Measurements from ENCODE around the gene SHQ1. TPM values are rescaled to one million over a fixed set of nuclear protein-coding genes. Genes with fewer than 3 reads are reported as not detected.

The SHQ1 gene
- total and polyA plus RNA-seq, 2 experiments from 2014 or later: 18.3 to 28.7 TPM

DNA sequence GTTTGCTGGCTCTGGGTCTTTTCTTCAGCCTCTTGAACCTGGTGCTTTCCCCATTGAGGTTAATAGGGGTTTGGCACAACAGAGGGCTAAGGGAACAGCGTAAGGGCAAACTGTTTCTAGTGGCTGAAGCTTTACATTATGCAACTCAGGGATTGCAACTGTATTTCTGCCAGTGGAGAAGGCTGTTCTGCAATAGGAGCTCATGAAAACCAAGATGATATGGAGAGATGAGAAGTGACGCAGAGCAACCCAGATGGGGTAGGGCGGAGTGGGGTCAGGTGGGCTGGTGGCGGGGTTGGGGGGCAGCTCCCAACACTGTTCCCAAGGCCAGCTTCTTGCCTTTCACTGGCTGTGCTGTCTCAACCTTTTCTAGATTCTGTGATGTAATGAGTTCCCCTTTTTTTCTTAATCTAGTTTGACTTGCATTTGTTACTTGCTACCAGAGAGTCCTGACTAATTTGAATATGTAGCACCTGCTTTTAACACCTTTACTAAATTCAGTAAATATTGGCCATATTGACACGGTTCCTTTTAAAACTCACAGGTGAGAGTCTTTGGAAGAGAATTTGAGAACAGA, 46.8 kb upstream of the SHQ1 start (continued):
- TF ChIP-seq, protein P1, sequence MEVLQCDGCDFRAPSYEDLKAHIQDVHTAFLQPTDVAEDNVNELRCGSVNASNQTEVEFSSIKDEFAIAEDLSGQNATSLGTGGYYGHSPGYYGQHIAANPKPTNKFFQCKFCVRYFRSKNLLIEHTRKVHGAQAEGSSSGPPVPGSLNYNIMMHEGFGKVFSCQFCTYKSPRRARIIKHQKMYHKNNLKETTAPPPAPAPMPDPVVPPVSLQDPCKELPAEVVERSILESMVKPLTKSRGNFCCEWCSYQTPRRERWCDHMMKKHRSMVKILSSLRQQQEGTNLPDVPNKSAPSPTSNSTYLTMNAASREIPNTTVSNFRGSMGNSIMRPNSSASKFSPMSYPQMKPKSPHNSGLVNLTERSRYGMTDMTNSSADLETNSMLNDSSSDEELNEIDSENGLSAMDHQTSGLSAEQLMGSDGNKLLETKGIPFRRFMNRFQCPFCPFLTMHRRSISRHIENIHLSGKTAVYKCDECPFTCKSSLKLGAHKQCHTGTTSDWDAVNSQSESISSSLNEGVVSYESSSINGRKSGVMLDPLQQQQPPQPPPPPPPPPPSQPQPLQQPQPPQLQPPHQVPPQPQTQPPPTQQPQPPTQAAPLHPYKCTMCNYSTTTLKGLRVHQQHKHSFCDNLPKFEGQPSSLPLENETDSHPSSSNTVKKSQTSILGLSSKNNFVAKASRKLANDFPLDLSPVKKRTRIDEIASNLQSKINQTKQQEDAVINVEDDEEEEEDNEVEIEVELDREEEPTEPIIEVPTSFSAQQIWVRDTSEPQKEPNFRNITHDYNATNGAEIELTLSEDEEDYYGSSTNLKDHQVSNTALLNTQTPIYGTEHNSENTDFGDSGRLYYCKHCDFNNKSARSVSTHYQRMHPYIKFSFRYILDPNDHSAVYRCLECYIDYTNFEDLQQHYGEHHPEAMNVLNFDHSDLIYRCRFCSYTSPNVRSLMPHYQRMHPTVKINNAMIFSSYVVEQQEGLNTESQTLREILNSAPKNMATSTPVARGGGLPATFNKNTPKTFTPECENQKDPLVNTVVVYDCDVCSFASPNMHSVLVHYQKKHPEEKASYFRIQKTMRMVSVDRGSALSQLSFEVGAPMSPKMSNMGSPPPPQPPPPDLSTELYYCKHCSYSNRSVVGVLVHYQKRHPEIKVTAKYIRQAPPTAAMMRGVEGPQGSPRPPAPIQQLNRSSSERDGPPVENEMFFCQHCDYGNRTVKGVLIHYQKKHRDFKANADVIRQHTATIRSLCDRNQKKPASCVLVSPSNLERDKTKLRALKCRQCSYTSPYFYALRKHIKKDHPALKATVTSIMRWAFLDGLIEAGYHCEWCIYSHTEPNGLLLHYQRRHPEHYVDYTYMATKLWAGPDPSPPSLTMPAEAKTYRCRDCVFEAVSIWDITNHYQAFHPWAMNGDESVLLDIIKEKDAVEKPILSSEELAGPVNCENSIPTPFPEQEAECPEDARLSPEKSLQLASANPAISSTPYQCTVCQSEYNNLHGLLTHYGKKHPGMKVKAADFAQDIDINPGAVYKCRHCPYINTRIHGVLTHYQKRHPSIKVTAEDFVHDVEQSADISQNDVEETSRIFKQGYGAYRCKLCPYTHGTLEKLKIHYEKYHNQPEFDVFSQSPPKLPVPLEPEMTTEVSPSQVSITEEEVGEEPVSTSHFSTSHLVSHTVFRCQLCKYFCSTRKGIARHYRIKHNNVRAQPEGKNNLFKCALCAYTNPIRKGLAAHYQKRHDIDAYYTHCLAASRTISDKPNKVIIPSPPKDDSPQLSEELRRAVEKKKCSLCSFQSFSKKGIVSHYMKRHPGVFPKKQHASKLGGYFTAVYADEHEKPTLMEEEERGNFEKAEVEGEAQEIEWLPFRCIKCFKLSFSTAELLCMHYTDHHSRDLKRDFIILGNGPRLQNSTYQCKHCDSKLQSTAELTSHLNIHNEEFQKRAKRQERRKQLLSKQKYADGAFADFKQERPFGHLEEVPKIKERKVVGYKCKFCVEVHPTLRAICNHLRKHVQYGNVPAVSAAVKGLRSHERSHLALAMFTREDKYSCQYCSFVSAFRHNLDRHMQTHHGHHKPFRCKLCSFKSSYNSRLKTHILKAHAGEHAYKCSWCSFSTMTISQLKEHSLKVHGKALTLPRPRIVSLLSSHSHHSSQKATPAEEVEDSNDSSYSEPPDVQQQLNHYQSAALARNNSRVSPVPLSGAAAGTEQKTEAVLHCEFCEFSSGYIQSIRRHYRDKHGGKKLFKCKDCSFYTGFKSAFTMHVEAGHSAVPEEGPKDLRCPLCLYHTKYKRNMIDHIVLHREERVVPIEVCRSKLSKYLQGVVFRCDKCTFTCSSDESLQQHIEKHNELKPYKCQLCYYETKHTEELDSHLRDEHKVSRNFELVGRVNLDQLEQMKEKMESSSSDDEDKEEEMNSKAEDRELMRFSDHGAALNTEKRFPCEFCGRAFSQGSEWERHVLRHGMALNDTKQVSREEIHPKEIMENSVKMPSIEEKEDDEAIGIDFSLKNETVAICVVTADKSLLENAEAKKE (CRISPR knock-in tag; IDR thresholded peaks at IDR 0.05): no peak
- TF ChIP-seq CREB1 (CRISPR knock-in tag; IDR thresholded peaks at IDR 0.05; ENCODE audit: low read depth): no peak
- TF ChIP-seq EZH2phosphoT487 (IDR thresholded peaks at IDR 0.05; ENCODE audit: unreplicated experiment): no peak
- no peak for TF ChIP-seq ZNF114 (CRISPR knock-in tag; IDR thresholded peaks at IDR 0.05)
- no peak for TF ChIP-seq STAT1 (IDR thresholded peaks at IDR 0.05; ENCODE audit: unreplicated experiment)

DNA sequence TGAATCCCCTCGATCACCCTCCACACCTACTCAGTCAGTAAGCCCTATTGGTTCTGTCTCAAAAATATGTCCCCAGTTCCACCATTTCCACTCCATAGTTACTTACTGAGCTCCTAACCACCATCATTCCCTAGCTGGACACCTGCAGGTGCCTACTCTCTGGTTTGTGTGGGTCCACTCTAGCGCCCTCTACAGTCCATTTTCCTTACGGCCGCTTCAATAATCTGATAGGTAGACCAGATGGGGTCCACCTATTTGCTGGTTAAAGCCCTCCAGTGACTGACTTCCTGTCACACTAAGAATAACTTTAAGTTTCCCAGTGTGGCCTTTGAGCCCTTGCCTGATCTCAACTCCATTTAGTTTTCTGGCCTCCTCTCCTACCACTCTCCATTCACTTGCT, 44.6 kb upstream of the SHQ1 start:
- Histone ChIP-seq H3F3A (replicated peaks; ENCODE audit: low read depth) (no peaks in the 10 kb centered on the region), H2AFZ (no peak overlapping the region), H3K79me2 (replicated peaks; ENCODE audit: insufficient read depth) (no peaks in the 10 kb centered on the region), H3K27ac (ENCODE audit: low read depth) (no peak overlapping the region), H3K27me3 (ENCODE audit: insufficient read depth) (peaks cover 28% of the 10 kb centered on the region), H3K4me2 (no peak overlapping the region), H3K4me1 (ENCODE audit: insufficient read depth) (peaks cover 5% of the 10 kb centered on the region), H3K4me3 (no peak overlapping the region), H4K20me1 (replicated peaks; ENCODE audit: insufficient read depth) (peaks cover 8% of the 10 kb centered on the region; the same call in 1 of the 2 replicates), H3K9me2 (ENCODE audit: insufficient read depth) (no peaks in the 10 kb centered on the region), H3K36me3 (ENCODE audit: insufficient read depth) (no peaks in the 10 kb centered on the region)
- no peaks in the 10 kb centered on the region for H3K9me3 Mint-ChIP-seq
- H3K27me3 Mint-ChIP-seq (ENCODE audit: insufficient read depth, low read depth, poor library complexity): peaks cover 13% of the 10 kb centered on the region
- peak; percentile 62 for ATAC-seq
- H3K4me1 Mint-ChIP-seq: peaks cover 18% of the 10 kb centered on the region
- peak; percentile 90 for DNase-seq (ENCODE audit: low spot score)
- H3K36me3 Mint-ChIP-seq (ENCODE audit: low read depth): no peaks in the 10 kb centered on the region
- no peak overlapping the region for H3K4me3 Mint-ChIP-seq
- H3K27ac Mint-ChIP-seq: no peak overlapping the region
- no peak for TF ChIP-seq CREB1 (CRISPR knock-in tag; IDR thresholded peaks at IDR 0.05; ENCODE audit: low read depth)
- TF ChIP-seq, protein P2, sequence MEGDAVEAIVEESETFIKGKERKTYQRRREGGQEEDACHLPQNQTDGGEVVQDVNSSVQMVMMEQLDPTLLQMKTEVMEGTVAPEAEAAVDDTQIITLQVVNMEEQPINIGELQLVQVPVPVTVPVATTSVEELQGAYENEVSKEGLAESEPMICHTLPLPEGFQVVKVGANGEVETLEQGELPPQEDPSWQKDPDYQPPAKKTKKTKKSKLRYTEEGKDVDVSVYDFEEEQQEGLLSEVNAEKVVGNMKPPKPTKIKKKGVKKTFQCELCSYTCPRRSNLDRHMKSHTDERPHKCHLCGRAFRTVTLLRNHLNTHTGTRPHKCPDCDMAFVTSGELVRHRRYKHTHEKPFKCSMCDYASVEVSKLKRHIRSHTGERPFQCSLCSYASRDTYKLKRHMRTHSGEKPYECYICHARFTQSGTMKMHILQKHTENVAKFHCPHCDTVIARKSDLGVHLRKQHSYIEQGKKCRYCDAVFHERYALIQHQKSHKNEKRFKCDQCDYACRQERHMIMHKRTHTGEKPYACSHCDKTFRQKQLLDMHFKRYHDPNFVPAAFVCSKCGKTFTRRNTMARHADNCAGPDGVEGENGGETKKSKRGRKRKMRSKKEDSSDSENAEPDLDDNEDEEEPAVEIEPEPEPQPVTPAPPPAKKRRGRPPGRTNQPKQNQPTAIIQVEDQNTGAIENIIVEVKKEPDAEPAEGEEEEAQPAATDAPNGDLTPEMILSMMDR (conservative IDR thresholded peaks at IDR 0.05; ENCODE audit: low read depth in 2 of 2): peak; percentile 86 to 88
